GM23338 (cell line): ENCODE data around the gene BMPR1B. TPM values are rescaled to one million over a fixed set of nuclear protein-coding genes. Genes with fewer than 3 reads are reported as not detected.

Experiments
- ATAC-seq: fragments of 200-7000 bp; cut with Tn5 transposase; 3 replicates; pipeline ENCODE4 v1.9.1; 2020
- DNase-seq: peaks from one replicate; pipeline ENCODE4 v3.0.0-alpha.2; 2015; ENCODE audit warnings: low spot score
- H2AFZ ChIP-seq: fragments of 200-600 bp; sonication (generic); 2 replicates; pipeline ENCODE4 v1.8.0; 2016; ENCODE audit warnings: antibody characterized with exemption, mild to moderate bottlenecking, moderate library complexity
- H3F3A ChIP-seq: fragments of 200-600 bp; sonication (generic); replicated peaks from 2 replicates; pipeline ENCODE4 v1.8.0; 2017; ENCODE audit warnings: antibody characterized with exemption, mixed run types, low read depth
- H3K27ac ChIP-seq: fragments of 200-600 bp; sonication (generic); 2 replicates; pipeline ENCODE4 v1.6.1; 2016; ENCODE audit warnings: low read depth
- H3K27me3 ChIP-seq: fragments of 200-600 bp; sonication (generic); 2 replicates; pipeline ENCODE4 v1.8.0; 2016; ENCODE audit warnings: mild to moderate bottlenecking, mixed run types, moderate library complexity; ENCODE audit not compliant: insufficient read depth
- H3K36me3 ChIP-seq: fragments of 200-600 bp; sonication (generic); 2 replicates; pipeline ENCODE4 v1.8.0; 2016; ENCODE audit warnings: mild to moderate bottlenecking; ENCODE audit not compliant: insufficient read depth
- H3K4me1 ChIP-seq: fragments of 200-600 bp; sonication (generic); 2 replicates; pipeline ENCODE4 v1.8.0; 2016; ENCODE audit warnings: mild to moderate bottlenecking, moderate library complexity; ENCODE audit not compliant: insufficient read depth
- H3K4me2 ChIP-seq: fragments of 200-600 bp; sonication (generic); 2 replicates; pipeline ENCODE4 v1.7.1; 2017; ENCODE audit warnings: mixed run types
- H3K4me3 ChIP-seq: fragments of 200-600 bp; sonication (generic); 2 replicates; pipeline ENCODE4 v1.6.1; 2016; ENCODE audit warnings: mixed run types
- H3K79me2 ChIP-seq: fragments of 200-600 bp; sonication (generic); replicated peaks from 2 replicates; pipeline ENCODE4 v1.8.0; 2017; ENCODE audit warnings: mild to moderate bottlenecking; ENCODE audit not compliant: insufficient read depth
- H3K9me2 ChIP-seq: fragments of 200-600 bp; sonication (generic); 2 replicates; pipeline ENCODE4 v1.8.0; 2017; ENCODE audit not compliant: insufficient read depth
- H4K20me1 ChIP-seq: fragments of 200-600 bp; sonication (generic); replicated peaks from 2 replicates; pipeline ENCODE4 v1.8.0; 2017; ENCODE audit warnings: mild to moderate bottlenecking; ENCODE audit not compliant: insufficient read depth
- H3K27ac Mint-ChIP-seq: 2 replicates; pipeline ENCODE4 v1.8.0; 2020; ENCODE audit warnings: inconsistent platforms, mild to moderate bottlenecking, moderate library complexity, mixed read lengths
- H3K27me3 Mint-ChIP-seq: 3 replicates; pipeline ENCODE4 v1.8.0; 2022; ENCODE audit warnings: low read depth, mild to moderate bottlenecking, moderate library complexity, mixed read lengths, inconsistent platforms; ENCODE audit not compliant: insufficient read depth, poor library complexity
- H3K36me3 Mint-ChIP-seq: 3 replicates; pipeline ENCODE4 v1.8.0; 2021; ENCODE audit warnings: low read depth, mild to moderate bottlenecking, inconsistent platforms, moderate library complexity, mixed read lengths
- H3K4me1 Mint-ChIP-seq: 3 replicates; pipeline ENCODE4 v1.8.0; 2020; ENCODE audit warnings: mild to moderate bottlenecking, inconsistent platforms, mixed read lengths
- H3K4me3 Mint-ChIP-seq: 3 replicates; pipeline ENCODE4 v1.8.0; 2021; ENCODE audit warnings: moderate library complexity, mild to moderate bottlenecking, inconsistent platforms, mixed read lengths
- H3K9me3 Mint-ChIP-seq: 3 replicates; pipeline ENCODE4 v1.8.0; 2020; ENCODE audit warnings: moderate library complexity, mild to moderate bottlenecking, inconsistent platforms, mixed read lengths
- CREB1 ChIP-seq: fragments of 250-450 bp; sonication (Bioruptor Pico); IDR thresholded peaks from 2 replicates; pipeline ENCODE4 v1.5.0; 2020; ENCODE audit warnings: low read depth, mild to moderate bottlenecking, moderate library complexity
- CTCF ChIP-seq, 2 experiments: fragments of 200-600 bp in 1 of 2; sonication (generic) in 1 of 2; conservative IDR thresholded peaks; 2 replicates each; pipeline versions ENCODE4 v1.5.1 to v1.6.1; 2016 to 2017; ENCODE audit warnings: antibody characterized with exemption in 2 of 2, low read depth in 2 of 2, mild to moderate bottlenecking in 2 of 2, moderate library complexity in 1 of 2
- EZH2 ChIP-seq: fragments of 200-600 bp; sonication (generic); IDR thresholded peaks from one replicate; pipeline ENCODE4 v1.8.0; 2017; ENCODE audit warnings: antibody characterized with exemption, mild to moderate bottlenecking, low read depth; ENCODE audit not compliant: unreplicated experiment
- EZH2phosphoT487 ChIP-seq: fragments of 200-600 bp; sonication (generic); IDR thresholded peaks from one replicate; pipeline ENCODE4 v1.8.1; 2018; ENCODE audit warnings: antibody characterized with exemption; ENCODE audit not compliant: unreplicated experiment
- JUNB ChIP-seq: IDR thresholded peaks from one replicate; pipeline ENCODE4 v1.6.1; 2016; ENCODE audit warnings: antibody characterized with exemption; ENCODE audit not compliant: unreplicated experiment
- NANOG ChIP-seq: IDR thresholded peaks from 2 replicates; pipeline ENCODE4 v1.6.1; 2016; ENCODE audit warnings: antibody characterized with exemption, borderline replicate concordance
- POLR2AphosphoS5 ChIP-seq: IDR thresholded peaks from 2 replicates; pipeline ENCODE4 v1.6.1; 2016; ENCODE audit warnings: antibody characterized with exemption, low read depth
- STAT1 ChIP-seq: IDR thresholded peaks from one replicate; pipeline ENCODE4 v1.6.1; 2016; ENCODE audit warnings: antibody characterized with exemption; ENCODE audit not compliant: unreplicated experiment
- ZNF114 ChIP-seq: fragments of 250-450 bp; sonication (Bioruptor Pico); IDR thresholded peaks from 2 replicates; pipeline ENCODE4 v1.5.0; 2020; ENCODE audit warnings: mild to moderate bottlenecking, moderate library complexity
- ZNF331 ChIP-seq: fragments of 250-450 bp; sonication (Bioruptor Pico); IDR thresholded peaks from 2 replicates; pipeline ENCODE4 v1.5.0; 2020; ENCODE audit warnings: low read depth, mild to moderate bottlenecking, moderate library complexity
- polyA plus RNA-seq: library from polyadenylated mRNA; unstranded; fragments of >200 nt; fragmentation: Nextera tagmentation; extraction: Ambion mirVana; gene quantifications from 2 replicates; pipeline ENCODE4 v1.2.1, GENCODE V29; 2016
- total RNA-seq: library from RNA; depleted of rRNA; stranded (reverse); fragments of >200 nt; shearing (Covaris generic); gene quantifications from 2 replicates; pipeline ENCODE4 v1.2.3, GENCODE V29; 2014
- TF ChIP-seq, protein P1 (sequence below): fragments of 250-450 bp; sonication (Bioruptor Pico); IDR thresholded peaks from 2 replicates; pipeline ENCODE4 v1.5.0; 2020; ENCODE audit warnings: mild to moderate bottlenecking, moderate library complexity
- TF ChIP-seq, protein P2 (sequence below): IDR thresholded peaks from one replicate; pipeline ENCODE4 v1.6.1; 2018; ENCODE audit warnings: antibody characterized with exemption; ENCODE audit not compliant: unreplicated experiment
- TF ChIP-seq, protein P3 (sequence below): IDR thresholded peaks from 2 replicates; pipeline ENCODE4 v1.6.1; 2016; ENCODE audit warnings: antibody characterized with exemption

Gene BMPR1B
- total and polyA plus RNA-seq, 2 experiments from 2014 or later: 0.48 to 1.0 TPM

GRCh38 chr4:95120456-95120855, 362.7 kb downstream of the BMPR1B start:
- Mint-ChIP-seq H3K9me3 (no peaks in the 10 kb centered on the region; the same call in 2 of the 3 replicates), H3K4me3 (no peak overlapping the region), H3K36me3 (no peaks in the 10 kb centered on the region), H3K4me1 (no peaks in the 10 kb centered on the region; the same call in 2 of the 3 replicates), H3K27ac (no peak overlapping the region), H3K27me3 (peaks cover 2% of the 10 kb centered on the region)
- Histone ChIP-seq H3K36me3 (no peaks in the 10 kb centered on the region), H3K4me3 (no peak overlapping the region), H3K27me3 (no peaks in the 10 kb centered on the region), H2AFZ (no peak overlapping the region), H3K4me1 (no peaks in the 10 kb centered on the region), H3K9me2 (no peaks in the 10 kb centered on the region), H3K4me2 (no peak overlapping the region), H3K27ac (no peak overlapping the region), H3F3A (no peaks in the 10 kb centered on the region), H4K20me1 (no peaks in the 10 kb centered on the region), H3K79me2 (no peaks in the 10 kb centered on the region)
- no peak for ATAC-seq
- no peak for DNase-seq
- TF ChIP-seq STAT1 (no peak), JUNB (no peak), POLR2AphosphoS5 (no peak), CTCF (conservative IDR thresholded peaks at IDR 0.05; ENCODE audit: low read depth in 2 of 2) (no peak), NANOG (no peak), EZH2 (no peak), EZH2phosphoT487 (no peak), ZNF114 (CRISPR knock-in tag) (no peak), ZNF331 (CRISPR knock-in tag) (no peak), CREB1 (CRISPR knock-in tag) (no peak)
- TF ChIP-seq, protein P1, sequence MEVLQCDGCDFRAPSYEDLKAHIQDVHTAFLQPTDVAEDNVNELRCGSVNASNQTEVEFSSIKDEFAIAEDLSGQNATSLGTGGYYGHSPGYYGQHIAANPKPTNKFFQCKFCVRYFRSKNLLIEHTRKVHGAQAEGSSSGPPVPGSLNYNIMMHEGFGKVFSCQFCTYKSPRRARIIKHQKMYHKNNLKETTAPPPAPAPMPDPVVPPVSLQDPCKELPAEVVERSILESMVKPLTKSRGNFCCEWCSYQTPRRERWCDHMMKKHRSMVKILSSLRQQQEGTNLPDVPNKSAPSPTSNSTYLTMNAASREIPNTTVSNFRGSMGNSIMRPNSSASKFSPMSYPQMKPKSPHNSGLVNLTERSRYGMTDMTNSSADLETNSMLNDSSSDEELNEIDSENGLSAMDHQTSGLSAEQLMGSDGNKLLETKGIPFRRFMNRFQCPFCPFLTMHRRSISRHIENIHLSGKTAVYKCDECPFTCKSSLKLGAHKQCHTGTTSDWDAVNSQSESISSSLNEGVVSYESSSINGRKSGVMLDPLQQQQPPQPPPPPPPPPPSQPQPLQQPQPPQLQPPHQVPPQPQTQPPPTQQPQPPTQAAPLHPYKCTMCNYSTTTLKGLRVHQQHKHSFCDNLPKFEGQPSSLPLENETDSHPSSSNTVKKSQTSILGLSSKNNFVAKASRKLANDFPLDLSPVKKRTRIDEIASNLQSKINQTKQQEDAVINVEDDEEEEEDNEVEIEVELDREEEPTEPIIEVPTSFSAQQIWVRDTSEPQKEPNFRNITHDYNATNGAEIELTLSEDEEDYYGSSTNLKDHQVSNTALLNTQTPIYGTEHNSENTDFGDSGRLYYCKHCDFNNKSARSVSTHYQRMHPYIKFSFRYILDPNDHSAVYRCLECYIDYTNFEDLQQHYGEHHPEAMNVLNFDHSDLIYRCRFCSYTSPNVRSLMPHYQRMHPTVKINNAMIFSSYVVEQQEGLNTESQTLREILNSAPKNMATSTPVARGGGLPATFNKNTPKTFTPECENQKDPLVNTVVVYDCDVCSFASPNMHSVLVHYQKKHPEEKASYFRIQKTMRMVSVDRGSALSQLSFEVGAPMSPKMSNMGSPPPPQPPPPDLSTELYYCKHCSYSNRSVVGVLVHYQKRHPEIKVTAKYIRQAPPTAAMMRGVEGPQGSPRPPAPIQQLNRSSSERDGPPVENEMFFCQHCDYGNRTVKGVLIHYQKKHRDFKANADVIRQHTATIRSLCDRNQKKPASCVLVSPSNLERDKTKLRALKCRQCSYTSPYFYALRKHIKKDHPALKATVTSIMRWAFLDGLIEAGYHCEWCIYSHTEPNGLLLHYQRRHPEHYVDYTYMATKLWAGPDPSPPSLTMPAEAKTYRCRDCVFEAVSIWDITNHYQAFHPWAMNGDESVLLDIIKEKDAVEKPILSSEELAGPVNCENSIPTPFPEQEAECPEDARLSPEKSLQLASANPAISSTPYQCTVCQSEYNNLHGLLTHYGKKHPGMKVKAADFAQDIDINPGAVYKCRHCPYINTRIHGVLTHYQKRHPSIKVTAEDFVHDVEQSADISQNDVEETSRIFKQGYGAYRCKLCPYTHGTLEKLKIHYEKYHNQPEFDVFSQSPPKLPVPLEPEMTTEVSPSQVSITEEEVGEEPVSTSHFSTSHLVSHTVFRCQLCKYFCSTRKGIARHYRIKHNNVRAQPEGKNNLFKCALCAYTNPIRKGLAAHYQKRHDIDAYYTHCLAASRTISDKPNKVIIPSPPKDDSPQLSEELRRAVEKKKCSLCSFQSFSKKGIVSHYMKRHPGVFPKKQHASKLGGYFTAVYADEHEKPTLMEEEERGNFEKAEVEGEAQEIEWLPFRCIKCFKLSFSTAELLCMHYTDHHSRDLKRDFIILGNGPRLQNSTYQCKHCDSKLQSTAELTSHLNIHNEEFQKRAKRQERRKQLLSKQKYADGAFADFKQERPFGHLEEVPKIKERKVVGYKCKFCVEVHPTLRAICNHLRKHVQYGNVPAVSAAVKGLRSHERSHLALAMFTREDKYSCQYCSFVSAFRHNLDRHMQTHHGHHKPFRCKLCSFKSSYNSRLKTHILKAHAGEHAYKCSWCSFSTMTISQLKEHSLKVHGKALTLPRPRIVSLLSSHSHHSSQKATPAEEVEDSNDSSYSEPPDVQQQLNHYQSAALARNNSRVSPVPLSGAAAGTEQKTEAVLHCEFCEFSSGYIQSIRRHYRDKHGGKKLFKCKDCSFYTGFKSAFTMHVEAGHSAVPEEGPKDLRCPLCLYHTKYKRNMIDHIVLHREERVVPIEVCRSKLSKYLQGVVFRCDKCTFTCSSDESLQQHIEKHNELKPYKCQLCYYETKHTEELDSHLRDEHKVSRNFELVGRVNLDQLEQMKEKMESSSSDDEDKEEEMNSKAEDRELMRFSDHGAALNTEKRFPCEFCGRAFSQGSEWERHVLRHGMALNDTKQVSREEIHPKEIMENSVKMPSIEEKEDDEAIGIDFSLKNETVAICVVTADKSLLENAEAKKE (CRISPR knock-in tag): no peak
- TF ChIP-seq, protein P2, sequence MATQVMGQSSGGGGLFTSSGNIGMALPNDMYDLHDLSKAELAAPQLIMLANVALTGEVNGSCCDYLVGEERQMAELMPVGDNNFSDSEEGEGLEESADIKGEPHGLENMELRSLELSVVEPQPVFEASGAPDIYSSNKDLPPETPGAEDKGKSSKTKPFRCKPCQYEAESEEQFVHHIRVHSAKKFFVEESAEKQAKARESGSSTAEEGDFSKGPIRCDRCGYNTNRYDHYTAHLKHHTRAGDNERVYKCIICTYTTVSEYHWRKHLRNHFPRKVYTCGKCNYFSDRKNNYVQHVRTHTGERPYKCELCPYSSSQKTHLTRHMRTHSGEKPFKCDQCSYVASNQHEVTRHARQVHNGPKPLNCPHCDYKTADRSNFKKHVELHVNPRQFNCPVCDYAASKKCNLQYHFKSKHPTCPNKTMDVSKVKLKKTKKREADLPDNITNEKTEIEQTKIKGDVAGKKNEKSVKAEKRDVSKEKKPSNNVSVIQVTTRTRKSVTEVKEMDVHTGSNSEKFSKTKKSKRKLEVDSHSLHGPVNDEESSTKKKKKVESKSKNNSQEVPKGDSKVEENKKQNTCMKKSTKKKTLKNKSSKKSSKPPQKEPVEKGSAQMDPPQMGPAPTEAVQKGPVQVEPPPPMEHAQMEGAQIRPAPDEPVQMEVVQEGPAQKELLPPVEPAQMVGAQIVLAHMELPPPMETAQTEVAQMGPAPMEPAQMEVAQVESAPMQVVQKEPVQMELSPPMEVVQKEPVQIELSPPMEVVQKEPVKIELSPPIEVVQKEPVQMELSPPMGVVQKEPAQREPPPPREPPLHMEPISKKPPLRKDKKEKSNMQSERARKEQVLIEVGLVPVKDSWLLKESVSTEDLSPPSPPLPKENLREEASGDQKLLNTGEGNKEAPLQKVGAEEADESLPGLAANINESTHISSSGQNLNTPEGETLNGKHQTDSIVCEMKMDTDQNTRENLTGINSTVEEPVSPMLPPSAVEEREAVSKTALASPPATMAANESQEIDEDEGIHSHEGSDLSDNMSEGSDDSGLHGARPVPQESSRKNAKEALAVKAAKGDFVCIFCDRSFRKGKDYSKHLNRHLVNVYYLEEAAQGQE: no peak
- TF ChIP-seq, protein P3, sequence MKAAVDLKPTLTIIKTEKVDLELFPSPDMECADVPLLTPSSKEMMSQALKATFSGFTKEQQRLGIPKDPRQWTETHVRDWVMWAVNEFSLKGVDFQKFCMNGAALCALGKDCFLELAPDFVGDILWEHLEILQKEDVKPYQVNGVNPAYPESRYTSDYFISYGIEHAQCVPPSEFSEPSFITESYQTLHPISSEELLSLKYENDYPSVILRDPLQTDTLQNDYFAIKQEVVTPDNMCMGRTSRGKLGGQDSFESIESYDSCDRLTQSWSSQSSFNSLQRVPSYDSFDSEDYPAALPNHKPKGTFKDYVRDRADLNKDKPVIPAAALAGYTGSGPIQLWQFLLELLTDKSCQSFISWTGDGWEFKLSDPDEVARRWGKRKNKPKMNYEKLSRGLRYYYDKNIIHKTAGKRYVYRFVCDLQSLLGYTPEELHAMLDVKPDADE: no peak
